Left ventricle myocardium inferior (tissue), 1 donor: Measurements from ENCODE around the gene KCNE3. TPM values are rescaled to one million over a fixed set of nuclear protein-coding genes. Genes with fewer than 3 reads are reported as not detected.
"Not testable (repeated sequence)": the region's sequence is repeated elsewhere in the genome, so short reads cannot be mapped to it uniquely, and the experiment has no call there.

ENCODE experiments used
- DNase-seq: peaks from one replicate; pipeline ENCODE4 v3.0.0-alpha.2; 2020
- H3K27ac ChIP-seq: fragments of 200-600 bp; replicated peaks from 2 replicates; pipeline ENCODE4 v1.8.0; 2021
- H3K27me3 ChIP-seq: fragments of 200-600 bp; 2 replicates; pipeline ENCODE4 v1.8.0; 2021; ENCODE audit warnings: low read depth
- H3K36me3 ChIP-seq: fragments of 200-600 bp; 2 replicates; pipeline ENCODE4 v1.8.0; 2021
- H3K4me1 ChIP-seq: fragments of 200-600 bp; 2 replicates; pipeline ENCODE4 v1.8.0; 2021
- H3K4me3 ChIP-seq: fragments of 200-600 bp; 2 replicates; pipeline ENCODE4 v1.8.0; 2021; ENCODE audit warnings: mild to moderate bottlenecking, moderate library complexity
- H3K9me3 ChIP-seq: fragments of 200-600 bp; replicated peaks from 2 replicates; pipeline ENCODE4 v1.8.0; 2021
- intact Hi-C: fragments of 100-400 bp; cut with micrococcal nuclease; formaldehyde crosslinking; loops from one replicate; pipeline ENCODE4 v1.11.0; 2022
- total RNA-seq: library from RNA; stranded (reverse); fragmentation: NEBNext Ultra II Directional; extraction: Animal tissue kit (Norgen Biotek cat#: 25700); gene quantifications from one replicate; pipeline ENCODE4 v1.2.1, GENCODE V29; 2021
- TF ChIP-seq, protein P1 (sequence below): fragments of 200-600 bp; IDR thresholded peaks from 2 replicates; pipeline ENCODE4 v1.8.0; 2021; ENCODE audit warnings: antibody characterized with exemption, mild to moderate bottlenecking, borderline replicate concordance
- donor health status: DM: no; HTN: yes; CAD: no; lungs with severe emphysema.

KCNE3 gene
- total RNA-seq, 1 donor from 2014 or later = 4.3 TPM

DNA sequence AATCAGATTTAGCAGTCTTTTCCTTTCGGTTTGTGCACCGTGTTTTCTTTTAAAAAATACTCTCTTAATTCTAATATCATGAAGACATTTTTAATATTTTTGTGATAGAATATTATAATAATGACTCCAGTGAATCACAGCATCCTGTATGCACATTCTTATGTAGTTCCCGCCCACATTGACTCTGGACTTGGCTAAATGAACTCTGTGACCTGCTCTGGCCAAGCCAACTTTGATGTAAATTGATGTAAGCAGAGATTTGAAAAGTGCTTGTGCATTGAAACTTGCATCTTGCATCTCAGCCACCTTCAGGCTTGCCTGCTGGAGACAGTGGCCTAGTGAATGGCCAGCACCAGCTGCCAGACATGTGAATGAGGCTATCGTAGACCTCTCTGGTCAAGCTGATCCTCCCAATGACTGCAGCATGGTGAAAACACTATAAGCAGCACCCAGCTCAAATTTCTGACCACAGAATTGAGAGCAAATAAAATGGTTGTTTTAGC lies 39.9 kb downstream of the KCNE3 start:
- no peak overlapping the region for H3K4me3 ChIP-seq
- DNase-seq = no peak
- peaks cover 25% of the 10 kb centered on the region for H3K9me3 ChIP-seq
- no peaks in the 10 kb centered on the region for H3K36me3 ChIP-seq
- TF ChIP-seq, protein P1, sequence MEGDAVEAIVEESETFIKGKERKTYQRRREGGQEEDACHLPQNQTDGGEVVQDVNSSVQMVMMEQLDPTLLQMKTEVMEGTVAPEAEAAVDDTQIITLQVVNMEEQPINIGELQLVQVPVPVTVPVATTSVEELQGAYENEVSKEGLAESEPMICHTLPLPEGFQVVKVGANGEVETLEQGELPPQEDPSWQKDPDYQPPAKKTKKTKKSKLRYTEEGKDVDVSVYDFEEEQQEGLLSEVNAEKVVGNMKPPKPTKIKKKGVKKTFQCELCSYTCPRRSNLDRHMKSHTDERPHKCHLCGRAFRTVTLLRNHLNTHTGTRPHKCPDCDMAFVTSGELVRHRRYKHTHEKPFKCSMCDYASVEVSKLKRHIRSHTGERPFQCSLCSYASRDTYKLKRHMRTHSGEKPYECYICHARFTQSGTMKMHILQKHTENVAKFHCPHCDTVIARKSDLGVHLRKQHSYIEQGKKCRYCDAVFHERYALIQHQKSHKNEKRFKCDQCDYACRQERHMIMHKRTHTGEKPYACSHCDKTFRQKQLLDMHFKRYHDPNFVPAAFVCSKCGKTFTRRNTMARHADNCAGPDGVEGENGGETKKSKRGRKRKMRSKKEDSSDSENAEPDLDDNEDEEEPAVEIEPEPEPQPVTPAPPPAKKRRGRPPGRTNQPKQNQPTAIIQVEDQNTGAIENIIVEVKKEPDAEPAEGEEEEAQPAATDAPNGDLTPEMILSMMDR = no peak
- H3K27me3 ChIP-seq = no peaks in the 10 kb centered on the region
- H3K27ac ChIP-seq = no peak overlapping the region
- intact Hi-C loops = no loop called here
- no peaks in the 10 kb centered on the region for H3K4me1 ChIP-seq

DNA sequence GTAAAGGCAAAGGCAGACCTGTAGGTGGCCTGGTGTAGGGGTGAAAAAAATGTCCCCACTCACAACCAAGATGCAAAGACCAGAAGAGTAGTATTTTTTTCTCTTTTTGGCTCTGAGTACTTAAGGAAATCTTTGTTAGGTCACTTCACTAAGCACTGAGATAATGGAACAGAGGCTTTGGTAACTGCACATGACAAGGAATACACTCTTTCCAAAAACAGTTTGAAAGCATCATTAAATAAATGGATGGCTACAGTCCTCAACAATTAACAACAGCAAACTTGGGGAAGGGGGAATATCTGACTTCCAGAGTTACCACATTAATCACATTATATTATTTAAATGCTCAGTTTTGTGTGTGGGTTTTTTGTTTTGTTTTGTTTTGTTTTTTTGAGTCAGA lies 42.2 kb downstream of the KCNE3 start:
- intact Hi-C loops = no loop called here
- no peak for DNase-seq
- H3K27ac ChIP-seq = no peak overlapping the region
- peaks cover 25% of the 10 kb centered on the region for H3K9me3 ChIP-seq
- H3K27me3 ChIP-seq = no peaks in the 10 kb centered on the region
- H3K4me3 ChIP-seq = no peak overlapping the region
- TF ChIP-seq, protein P1 = no peak
- H3K36me3 ChIP-seq = no peaks in the 10 kb centered on the region
- H3K4me1 ChIP-seq = no peaks in the 10 kb centered on the region

DNA sequence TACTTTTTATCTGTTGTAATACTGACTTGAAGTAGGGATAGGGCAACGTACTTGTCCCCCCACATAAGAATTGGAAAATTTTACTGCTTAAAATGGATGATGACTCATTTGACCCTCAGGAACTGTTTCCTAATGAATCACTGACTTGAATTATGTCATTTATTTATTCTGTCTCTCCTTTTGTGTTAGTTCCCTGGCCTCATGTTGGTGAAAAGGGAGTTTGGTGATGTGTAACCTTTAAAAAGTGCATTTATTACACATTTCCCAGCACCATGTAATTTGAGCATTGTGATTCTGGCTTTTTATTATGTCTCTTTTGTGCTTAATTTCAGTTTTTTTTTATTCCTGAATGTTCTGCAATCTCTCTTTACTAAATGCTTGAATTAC lies 48.8 kb downstream of the KCNE3 start:
- H3K4me3 ChIP-seq = no peak overlapping the region
- no peak for DNase-seq
- TF ChIP-seq, protein P1 = no peak
- H3K27me3 ChIP-seq = peaks cover 8% of the 10 kb centered on the region
- no peaks in the 10 kb centered on the region for H3K36me3 ChIP-seq
- H3K4me1 ChIP-seq = no peaks in the 10 kb centered on the region
- intact Hi-C loops = no loop called here
- no peak overlapping the region for H3K27ac ChIP-seq
- H3K9me3 ChIP-seq = no peaks in the 10 kb centered on the region

DNA sequence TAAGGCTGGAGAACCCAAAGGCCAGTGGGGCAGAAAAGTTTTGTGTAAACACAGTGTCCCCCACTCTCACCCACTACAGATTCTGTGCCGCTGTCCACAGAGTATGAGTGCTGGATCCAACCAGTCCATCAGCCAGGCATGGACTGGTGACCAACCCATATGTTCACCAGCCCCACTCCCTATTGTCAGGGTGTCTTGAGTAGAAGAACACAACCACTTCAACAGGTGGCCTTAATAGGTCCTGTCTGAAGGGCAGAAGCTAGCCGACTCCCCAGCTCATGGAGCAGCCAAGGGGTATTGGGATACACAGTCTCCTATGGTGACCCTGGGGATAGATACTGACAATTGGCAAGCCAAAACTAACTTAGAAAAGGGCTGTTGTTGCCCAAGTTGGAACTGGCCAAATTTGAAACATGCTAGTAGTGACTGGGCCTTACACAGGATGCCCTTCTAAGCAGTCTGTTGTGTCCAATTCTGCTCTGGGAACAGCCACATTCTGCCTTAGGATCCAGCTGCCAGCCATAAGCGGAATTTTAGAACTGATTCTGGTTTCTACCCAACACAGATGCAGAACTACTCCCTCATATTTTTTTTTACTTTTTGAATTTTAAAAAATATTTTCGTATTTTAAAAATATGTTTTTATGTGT lies 49.4 kb downstream of the KCNE3 start:
- Histone ChIP-seq H3K9me3 (no peaks in the 10 kb centered on the region), H3K27me3 (peaks cover 13% of the 10 kb centered on the region), H3K4me3 (no peak overlapping the region), H3K36me3 (no peaks in the 10 kb centered on the region), H3K27ac (peak overlapping the region; percentile 16), H3K4me1 (no peaks in the 10 kb centered on the region)
- intact Hi-C loops = no loop called here
- TF ChIP-seq, protein P1 = no peak
- DNase-seq = no peak

DNA sequence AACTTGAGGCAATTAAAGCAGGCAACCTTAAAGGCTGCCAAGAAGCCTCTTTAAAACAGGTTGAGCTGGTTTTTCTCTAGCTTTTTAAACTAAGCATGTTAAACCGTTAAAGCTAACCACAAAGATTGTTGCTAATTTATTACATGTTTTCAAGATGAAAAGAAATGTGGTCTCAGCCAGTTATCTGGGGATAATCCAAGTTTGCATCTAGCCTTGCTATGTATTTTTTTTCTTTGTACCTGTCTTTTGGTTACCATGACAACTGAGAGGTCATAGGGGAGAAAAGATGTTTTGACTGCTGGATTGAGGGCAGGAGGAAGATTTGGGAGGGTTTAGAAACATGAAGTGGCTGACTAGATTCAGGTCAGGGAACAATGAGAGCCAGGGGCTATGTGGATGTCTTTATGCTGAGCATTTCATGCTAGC lies 50.0 kb downstream of the KCNE3 start:
- Histone ChIP-seq H3K27ac (peak overlapping the region; percentile 16), H3K36me3 (no peaks in the 10 kb centered on the region), H3K27me3 (peaks cover 19% of the 10 kb centered on the region), H3K4me1 (no peaks in the 10 kb centered on the region), H3K9me3 (no peaks in the 10 kb centered on the region), H3K4me3 (no peak overlapping the region)
- intact Hi-C loops = no loop called here
- no peak for DNase-seq
- TF ChIP-seq, protein P1 = no peak

DNA sequence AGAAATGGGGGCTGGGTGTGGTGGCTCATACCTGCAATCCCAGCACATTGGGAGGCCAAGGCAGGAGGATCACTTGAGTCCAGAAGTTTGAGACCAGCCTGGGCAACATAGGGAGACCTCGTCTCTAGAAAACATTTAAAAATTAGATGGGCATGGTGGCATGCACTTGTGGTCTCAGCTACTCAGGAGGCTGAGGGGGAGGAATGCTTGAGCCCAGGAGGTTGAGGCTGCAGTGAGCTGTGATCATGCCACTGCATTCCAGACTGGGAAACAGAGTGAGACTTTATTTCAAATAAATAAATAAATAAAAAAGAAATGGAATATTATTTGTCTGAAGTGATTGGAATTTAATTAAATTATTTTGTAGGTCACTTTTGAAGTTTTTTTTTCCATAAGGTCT lies 50.4 kb downstream of the KCNE3 start:
- H3K27me3 ChIP-seq = peaks cover 21% of the 10 kb centered on the region
- H3K4me3 ChIP-seq, H3K36me3 ChIP-seq, H3K27ac ChIP-seq, H3K4me1 ChIP-seq, H3K9me3 ChIP-seq, DNase-seq, intact Hi-C loops: not testable (repeated sequence)
